ENCODE data around the gene CLEC4G.
A peak's percentile ranks its signal among the peaks of the same experiment; 100 is the strongest.

Gene CLEC4G

DNA sequence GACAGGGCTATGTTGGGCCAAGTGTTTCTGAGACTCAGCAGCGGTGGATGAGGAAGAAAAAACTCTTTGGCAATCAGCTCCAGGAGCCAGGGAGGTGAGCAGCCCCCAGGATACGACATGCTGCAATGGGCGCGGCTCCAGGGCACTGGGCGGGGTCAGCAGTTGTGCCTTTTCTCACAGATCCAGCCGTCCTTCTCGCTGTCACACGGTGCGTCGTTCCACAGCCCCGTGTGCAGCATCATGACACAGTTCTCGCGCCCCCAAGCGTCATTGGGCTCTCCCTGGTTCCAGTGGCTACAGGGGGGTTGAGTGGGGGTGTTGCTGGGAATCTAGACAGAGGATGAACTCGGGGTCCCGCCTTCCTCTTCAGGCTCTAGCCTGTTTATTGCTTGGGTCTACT is 2.7 kb downstream of the CLEC4G start:
- DNase-seq (ENCODE audit: low spot score): no peak

- no peak for DNase-seq (ENCODE audit: low spot score)
Observed at GRCh38 chr19:7725791-7726190, 6.1 kb downstream of the CLEC4G start.

- no peak for DNase-seq (ENCODE audit: low spot score)
Observed at GRCh38 chr19:7722231-7722651, 9.7 kb downstream of the CLEC4G start.

DNA sequence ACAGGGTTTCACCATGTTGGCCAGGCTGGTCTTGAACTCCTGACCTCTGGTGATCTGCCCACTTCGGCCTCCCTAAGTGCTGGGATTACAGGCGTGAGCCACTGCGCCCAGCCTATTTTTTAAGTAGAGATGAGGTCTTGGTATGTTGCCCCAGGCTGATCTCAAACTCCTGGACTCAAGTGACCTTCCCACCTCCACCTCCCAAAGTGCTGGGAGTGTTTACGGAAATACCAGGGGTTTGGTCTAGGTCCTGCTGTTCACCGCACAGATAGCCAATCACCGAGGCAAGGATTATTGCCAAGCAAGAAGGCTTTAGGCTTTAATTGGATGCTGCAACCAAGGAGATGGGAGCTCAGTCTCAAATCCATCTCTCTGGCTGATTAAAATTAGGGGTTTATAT is 11.6 kb downstream of the CLEC4G start:
- DNase-seq (ENCODE audit: low spot score): no peak

DNA sequence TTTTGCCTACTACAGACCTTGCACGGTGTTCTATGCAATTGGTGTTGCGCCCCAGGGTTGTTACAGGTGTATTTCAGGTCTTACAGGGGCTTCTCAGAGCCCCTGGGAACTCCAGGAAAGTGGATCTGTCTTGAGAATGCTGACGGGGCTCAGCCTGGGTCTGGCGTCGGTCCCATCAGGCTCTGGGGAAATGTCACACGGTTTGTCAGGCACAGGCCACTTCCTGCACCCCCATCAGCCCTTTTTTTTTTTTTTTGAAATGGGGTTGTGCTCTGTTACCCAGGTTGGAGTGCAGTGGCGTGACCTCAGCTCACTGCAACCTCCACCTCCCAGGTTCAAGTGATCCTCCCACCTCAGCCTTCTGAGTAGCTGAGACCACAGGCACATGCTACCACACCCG is 13.2 kb downstream of the CLEC4G start:
- no peak for DNase-seq (ENCODE audit: low spot score)

GRCh38 chr19:7716762-7717161 is 15.1 kb downstream of the CLEC4G start:
- DNase-seq (ENCODE audit: low spot score): no peak

DNA sequence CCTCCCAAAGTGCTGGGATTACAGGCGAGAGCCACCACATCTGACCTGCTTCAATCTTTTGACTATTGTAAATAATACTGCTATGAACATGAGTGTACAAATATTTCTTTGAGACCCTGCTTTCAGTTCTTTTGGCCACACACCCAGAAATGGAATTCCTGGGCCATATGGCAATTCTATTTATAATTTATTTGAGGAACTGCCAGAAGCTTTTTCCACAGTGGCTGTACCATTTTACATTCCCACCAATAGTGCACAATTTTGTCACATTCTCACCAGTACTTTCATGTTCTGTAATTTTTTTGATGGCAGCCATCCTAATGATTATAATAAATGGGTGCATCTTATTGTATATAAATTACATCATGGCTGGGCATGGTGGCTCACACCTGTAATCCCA is 16.2 kb downstream of the CLEC4G start:
- no peak for DNase-seq (ENCODE audit: low spot score)

DNA sequence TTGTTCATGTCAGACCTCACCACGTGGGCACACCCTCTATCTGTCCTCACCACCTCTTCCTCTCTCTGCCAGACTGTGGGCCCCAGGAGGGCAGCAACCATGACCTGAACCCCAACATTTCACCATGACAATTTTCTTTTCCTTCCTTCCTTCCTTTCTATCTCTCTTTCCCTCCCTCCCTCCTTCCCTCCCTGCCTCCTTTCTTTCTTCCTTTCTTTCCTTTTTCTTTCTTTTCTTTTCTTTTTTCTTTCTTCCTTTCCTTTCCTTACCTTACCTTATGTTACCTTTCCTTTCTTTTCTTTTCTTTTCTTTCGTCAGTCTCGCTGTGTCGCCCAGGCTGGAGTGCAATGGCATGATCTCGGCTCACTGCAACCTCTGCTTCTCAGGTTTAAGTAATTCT is 21.3 kb downstream of the CLEC4G start:
- no peak for DNase-seq (ENCODE audit: low spot score)

- no peak for DNase-seq (ENCODE audit: low spot score)
Observed at GRCh38 chr19:7709932-7710460, 21.9 kb downstream of the CLEC4G start.

DNA sequence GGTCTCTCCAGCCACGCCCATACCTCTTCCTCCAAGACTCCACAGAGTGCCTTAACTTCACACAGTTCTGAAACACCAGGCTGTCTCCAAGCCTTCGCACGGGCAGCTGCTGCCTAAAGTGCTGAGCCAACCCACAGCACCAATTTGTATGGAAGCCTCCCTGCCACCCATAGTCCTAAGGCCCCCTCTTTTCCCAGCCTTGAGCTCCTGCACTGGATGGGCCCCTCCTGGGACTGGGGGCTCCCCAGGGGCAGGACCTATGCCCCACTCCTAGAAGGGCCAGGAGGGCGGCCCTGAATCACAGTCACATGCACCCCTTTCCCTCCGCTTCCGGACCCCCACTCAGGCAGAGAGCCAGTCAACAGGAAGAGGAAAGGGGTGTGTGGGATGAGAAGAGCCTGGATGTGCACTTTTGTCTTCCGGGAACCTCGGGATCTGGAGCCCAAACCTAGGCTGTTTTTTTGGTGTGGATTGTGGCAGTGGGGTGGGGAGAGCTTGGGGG is 24.9 kb downstream of the CLEC4G start:
- DNase-seq (ENCODE audit: low spot score): no peak

GRCh38 chr19:7706188-7706954 is 25.5 kb downstream of the CLEC4G start:
- DNase-seq (ENCODE audit: low spot score): no peak

- peak; percentile 73 for DNase-seq (ENCODE audit: low spot score)
Observed at GRCh38 chr19:7705387-7706187, 26.3 kb downstream of the CLEC4G start.

GRCh38 chr19:7704280-7705060 is 27.4 kb downstream of the CLEC4G start:
- no peak for DNase-seq (ENCODE audit: low spot score)

DNA sequence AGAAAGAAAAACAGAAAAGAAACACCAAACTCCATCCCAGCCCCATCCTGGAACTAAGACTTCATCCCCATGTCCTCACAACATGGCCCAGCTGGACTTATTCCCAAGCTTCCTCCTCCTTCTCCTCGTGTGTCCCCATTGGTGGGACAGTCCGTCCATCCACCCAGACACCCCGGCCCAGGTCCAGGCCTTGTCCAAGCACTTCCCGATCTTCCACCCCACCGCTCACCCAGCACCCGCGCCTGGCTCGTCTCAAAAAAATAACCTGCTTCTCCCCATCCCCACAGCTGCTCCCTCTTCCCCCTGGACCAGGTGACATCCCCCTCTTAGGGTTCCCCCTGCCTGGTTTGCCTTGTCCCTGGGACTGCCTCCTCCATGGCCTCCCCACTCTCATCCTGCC is 28.6 kb downstream of the CLEC4G start:
- DNase-seq (ENCODE audit: low spot score): no peak

DNA sequence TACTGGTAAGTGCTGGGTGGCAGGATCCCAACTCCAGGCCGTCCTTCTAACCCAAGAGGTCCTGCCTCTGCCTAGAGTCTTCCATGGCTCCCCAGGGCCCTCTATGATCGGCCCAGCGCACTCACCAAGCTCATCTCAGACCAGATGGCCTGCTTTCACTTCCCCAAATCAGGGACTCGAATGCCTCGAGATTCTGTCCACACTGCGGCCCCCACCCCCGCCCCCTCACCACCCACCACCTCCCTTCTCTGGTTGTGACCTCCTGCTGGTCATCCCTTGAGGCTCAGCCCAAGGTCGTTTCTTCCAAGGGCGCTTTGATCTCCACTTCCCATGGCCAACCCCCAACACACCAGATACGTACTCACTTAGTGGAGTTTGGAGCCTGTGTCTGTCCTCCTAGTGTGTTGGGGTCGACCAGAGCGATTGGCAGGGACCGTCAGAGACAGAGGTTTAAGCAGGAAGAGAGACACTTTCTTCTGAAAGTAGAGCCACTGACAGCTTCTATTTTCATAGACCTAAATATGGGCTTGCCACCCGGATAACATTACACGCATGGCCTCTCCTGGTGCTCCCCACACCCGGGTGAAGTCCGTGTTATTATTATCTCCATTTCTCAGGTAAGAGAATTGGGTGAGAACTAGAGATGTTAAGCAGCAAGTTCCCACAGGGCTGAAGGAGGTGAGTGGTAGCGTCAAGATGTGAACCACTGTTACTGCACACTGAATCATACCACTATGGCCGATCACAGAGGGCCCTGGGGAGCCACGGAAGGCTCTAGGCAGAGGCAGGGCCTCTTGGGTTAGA is 30.1 kb downstream of the CLEC4G start, which contains the start of gene FCER2:
TSS of gene FCER2 (minus strand) at position 478 of the 804 bp plus-strand sequence. CDS start 2,371 bp downstream, outside the sequence.
- DNase-seq (ENCODE audit: low spot score): no peak

DNA sequence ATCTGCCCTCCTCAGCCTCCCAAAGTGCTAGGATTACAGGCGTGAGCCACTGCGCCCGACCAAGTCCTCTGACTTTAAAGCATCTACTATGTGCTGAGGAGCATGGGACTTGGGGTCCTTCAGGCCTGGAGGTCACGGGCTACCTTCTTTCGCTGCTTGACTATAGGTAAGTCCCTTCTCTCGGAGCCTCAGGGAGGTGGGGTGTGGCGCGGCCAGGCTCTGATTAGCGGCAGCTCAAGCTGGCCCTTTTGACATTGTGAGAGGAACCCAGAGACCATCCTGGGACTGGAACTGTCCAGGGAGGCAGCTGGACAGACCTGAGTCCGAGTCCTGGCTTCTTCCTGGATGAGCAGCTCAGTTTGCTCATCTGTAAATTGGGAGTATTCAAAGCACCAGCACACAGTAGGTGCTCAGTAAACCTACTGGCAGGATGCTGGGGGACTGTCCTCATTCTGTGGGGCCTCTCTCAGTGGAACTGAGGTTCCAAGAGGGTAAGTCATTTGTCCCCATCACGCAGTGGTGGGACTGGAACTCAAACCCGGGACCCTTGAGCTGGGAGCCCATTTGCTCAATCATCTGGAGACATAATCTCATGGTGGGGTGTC is 30.8 kb downstream of the CLEC4G start:
- no peak for DNase-seq (ENCODE audit: low spot score)

GRCh38 chr19:7699417-7700401 is 32.2 kb downstream of the CLEC4G start:
- peak; percentile 33 for DNase-seq (ENCODE audit: low spot score)

GRCh38 chr19:7699003-7699402 is 32.9 kb downstream of the CLEC4G start:
- no peak for DNase-seq (ENCODE audit: low spot score)

GRCh38 chr19:7698583-7698982 is 33.3 kb downstream of the CLEC4G start:
- no peak for DNase-seq (ENCODE audit: low spot score)
